ENCODE results near the gene AVPI1. TPM values are rescaled to one million over a fixed set of nuclear protein-coding genes. Genes with fewer than 3 reads are reported as not detected.

Gene AVPI1
- total RNA-seq, 2 donors from 2014 or later: 1.8 to 5.3 TPM

DNA sequence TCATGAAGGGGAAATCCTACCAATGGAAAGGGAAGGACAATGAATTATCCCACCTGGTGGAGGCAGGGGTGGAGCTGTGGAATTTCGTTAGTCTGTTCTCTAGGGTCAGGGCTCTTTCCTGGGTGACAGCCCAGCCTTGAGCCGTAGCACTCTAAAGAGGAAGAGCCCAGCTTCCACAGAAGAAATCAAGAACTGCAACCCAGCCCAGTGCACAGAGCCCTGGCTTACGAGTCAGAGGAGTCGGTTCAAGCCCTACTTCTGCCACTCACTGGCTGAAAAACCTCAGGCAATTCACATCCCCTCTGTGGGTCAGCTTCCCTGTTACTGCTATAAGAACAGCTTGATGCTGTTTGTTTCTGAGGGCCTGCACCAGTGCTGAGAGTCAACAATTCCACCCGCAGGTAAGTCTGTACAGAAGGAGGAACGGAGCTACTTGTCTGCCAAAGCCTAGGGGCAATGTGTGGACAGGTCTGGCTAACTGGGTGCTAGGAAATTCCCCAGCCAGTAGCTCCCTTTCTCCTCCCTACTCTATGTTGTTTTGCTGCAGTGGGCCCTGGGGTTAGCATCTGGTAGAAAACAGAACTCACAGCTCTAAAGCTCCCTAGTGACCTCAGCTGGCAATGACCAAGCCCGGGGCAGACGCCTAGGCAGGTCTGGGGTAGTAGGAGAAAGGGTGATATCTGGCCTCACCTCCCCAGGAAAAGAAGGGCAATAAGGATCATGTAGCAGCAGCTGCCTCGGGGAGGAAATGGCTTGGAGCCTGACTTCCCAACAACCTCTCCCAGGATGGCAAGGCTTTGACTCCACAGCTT, 3.3 kb downstream of the AVPI1 start:
- no peaks in the 10 kb centered on the region for H3K9me3 Mint-ChIP-seq
- ATAC-seq (replicated peaks in 1 of 2) (no peak), DNase-seq (no peak)
- H3K27ac Mint-ChIP-seq: no peak overlapping the region
- H3K4me3 Mint-ChIP-seq: no peak overlapping the region
- no peaks in the 10 kb centered on the region for H3K36me3 Mint-ChIP-seq (ENCODE audit: insufficient read depth in 2 of 2)
- no peaks in the 10 kb centered on the region for H3K27me3 Mint-ChIP-seq (ENCODE audit: low read depth)
- peaks cover 16% of the 10 kb centered on the region for H3K4me1 Mint-ChIP-seq (ENCODE audit: low read depth)

DNA sequence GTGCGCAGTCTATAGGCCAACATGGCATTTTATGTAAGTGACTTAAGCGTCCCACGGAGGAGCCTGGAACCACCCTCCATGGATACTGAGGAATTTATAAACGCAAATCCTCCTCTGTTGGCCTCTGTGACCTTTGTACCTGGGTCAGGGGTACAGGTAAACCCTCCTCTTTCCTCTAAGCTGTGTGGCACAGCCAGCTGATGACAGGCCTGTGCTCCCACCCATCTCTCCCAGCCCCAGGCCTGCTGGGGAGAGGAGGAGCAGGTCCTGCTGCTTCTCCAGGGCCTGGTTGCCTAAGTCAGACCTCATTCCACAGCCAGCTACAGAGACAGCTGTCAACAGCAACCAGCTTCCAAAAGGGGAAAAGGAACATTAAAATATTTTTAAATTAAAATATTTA, 5.0 kb downstream of the AVPI1 start:
- Mint-ChIP-seq H3K36me3 (ENCODE audit: insufficient read depth in 2 of 2) (no peaks in the 10 kb centered on the region), H3K4me1 (ENCODE audit: low read depth) (peaks cover 8% of the 10 kb centered on the region), H3K9me3 (no peaks in the 10 kb centered on the region), H3K4me3 (no peak overlapping the region), H3K27ac (no peak overlapping the region), H3K27me3 (ENCODE audit: low read depth) (no peaks in the 10 kb centered on the region)
- no peak for DNase-seq
- ATAC-seq (replicated peaks in 1 of 2): no peak

DNA sequence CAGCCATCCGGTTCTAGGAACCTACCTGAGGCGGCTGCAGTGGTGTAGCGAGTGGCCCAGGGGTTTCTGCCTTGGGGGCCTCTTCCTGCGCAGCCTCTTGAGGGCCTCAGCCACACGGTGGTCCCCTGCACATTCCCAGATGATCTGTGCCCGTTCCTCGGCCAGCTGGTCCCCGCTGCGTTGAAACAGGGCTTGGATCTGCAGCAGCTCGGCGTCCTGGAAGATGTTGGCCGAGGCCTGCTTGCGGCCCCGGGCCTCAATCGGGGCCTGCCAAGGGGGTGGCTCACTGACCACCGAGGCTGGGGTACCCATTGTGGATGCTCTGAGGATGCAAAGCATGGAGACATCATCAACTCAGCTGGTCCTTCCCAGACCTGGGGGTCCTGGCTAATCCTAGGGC, 7.4 kb downstream of the AVPI1 start:
- no peak overlapping the region for H3K27ac Mint-ChIP-seq
- no peak for DNase-seq
- no peak overlapping the region for H3K4me3 Mint-ChIP-seq
- H3K36me3 Mint-ChIP-seq (ENCODE audit: insufficient read depth in 2 of 2): no peaks in the 10 kb centered on the region
- H3K4me1 Mint-ChIP-seq (ENCODE audit: low read depth): peaks cover 5% of the 10 kb centered on the region
- H3K9me3 Mint-ChIP-seq: no peaks in the 10 kb centered on the region
- no peaks in the 10 kb centered on the region for H3K27me3 Mint-ChIP-seq (ENCODE audit: low read depth)
- ATAC-seq (replicated peaks in 1 of 2): no peak

DNA sequence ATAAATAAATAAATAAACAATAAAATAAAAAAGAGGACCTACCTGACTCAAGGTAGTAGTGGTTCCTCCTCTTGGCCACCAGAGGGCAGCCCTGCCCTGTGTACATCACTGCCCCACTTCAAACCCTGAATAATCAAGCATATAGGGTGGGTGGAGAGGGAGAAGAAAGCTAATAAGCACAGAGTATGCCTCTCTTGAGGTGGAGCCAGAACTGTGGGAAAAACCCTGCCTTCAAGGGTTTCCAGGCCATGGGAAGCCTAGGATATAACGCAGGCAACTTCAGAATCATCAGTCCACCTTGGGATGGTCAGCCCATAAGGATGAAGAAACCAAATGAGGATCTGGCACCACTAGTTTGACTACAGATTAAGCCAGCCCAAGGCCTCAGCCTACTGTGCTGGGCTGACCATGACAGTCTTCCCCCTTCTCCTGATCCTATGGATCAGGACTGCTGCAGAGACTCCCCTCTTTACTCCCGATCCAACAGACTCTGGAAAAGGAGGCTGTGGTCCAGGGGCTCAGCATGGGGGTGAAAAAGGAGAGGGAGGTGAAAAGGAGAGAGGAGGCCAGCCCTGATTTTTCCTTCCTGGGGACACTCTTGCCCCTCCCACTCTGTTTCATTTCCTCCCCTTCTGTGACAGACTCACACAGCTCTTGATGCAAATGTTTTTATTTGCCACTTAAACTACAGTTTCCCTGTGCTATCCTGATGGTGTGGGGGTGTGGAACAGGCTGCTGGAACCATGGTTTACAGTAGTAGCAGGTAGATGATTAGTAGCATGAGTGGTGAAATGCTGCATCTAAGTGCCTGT, 10.1 kb downstream of the AVPI1 start:
- ATAC-seq (replicated peaks in 1 of 2) (peak; percentile 68 to 77), DNase-seq (peak; percentile 32 to 44)
- Mint-ChIP-seq H3K27me3 (ENCODE audit: low read depth) (no peaks in the 10 kb centered on the region), H3K36me3 (ENCODE audit: insufficient read depth in 2 of 2) (no peaks in the 10 kb centered on the region), H3K9me3 (no peaks in the 10 kb centered on the region), H3K4me3 (no peak overlapping the region), H3K27ac (no peak overlapping the region), H3K4me1 (ENCODE audit: low read depth) (peaks cover 15% of the 10 kb centered on the region)

DNA sequence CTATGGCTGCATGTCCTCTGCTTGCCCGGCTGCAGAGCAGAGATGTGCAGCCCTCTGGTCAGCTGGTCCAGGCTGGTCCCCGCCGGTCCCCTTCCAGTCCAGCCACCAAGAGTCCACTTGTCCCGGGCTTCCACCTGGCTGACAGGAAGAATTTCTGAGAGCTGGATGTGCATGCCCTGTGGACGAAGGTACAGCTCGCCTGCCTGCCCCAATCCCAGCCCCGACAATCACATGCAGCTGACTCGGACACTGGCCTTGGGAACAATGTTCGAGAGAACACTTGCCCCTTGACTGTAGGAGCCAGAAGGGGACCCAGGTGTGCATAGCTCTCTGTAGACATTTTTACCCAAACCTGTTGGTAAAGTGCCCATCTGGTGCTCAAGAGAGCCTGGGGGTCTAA, 11.8 kb downstream of the AVPI1 start:
- H3K36me3 Mint-ChIP-seq (ENCODE audit: insufficient read depth in 2 of 2): no peaks in the 10 kb centered on the region
- DNase-seq (no peak), ATAC-seq (replicated peaks in 1 of 2) (no peak)
- no peak overlapping the region for H3K27ac Mint-ChIP-seq
- no peaks in the 10 kb centered on the region for H3K27me3 Mint-ChIP-seq (ENCODE audit: low read depth)
- peaks cover 15% of the 10 kb centered on the region for H3K4me1 Mint-ChIP-seq (ENCODE audit: low read depth)
- H3K9me3 Mint-ChIP-seq: no peaks in the 10 kb centered on the region
- H3K4me3 Mint-ChIP-seq: no peak overlapping the region

DNA sequence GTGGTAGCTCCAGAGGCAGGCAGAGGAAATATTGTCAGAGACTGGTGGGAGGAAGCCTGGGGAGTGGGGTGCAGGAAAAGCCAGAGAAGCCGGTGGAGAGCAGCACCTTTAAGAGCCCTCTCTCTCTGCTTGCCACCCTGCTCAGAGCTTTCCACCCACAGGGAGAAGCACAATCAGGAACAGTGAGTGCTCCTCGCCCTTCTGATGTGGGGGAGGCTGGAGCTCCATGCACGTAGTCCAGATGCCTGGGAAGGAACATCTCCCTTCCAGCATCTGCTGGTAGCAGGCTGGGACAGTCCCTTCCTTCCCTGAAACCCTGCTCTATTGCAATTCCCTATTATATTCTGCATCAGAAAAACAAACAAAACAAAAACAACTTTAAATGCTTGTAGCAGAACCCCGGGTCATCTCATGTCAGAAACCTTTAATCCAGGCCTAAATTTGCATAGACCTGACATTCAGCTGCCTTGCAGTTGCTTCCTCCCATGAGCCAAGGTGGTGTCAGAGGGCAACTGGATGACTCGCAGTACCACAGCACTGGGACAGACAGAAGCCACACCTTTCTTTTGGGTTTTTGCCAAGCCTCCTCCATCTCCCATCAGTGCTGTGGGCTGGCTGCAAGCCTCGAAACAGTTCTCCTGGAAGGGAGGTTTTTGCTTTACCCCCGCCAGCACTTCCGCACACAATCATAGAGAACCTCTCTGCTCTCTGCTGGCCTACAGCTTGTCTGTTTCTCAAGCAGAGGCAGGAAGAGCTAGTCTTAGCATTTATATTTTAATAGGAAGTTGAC, 13.1 kb downstream of the AVPI1 start:
- Mint-ChIP-seq H3K9me3 (no peaks in the 10 kb centered on the region), H3K4me1 (ENCODE audit: low read depth) (peaks cover 15% of the 10 kb centered on the region), H3K4me3 (no peak overlapping the region), H3K36me3 (ENCODE audit: insufficient read depth in 2 of 2) (no peaks in the 10 kb centered on the region), H3K27me3 (ENCODE audit: low read depth) (no peaks in the 10 kb centered on the region), H3K27ac (no peak overlapping the region)
- DNase-seq (peak; percentile 31 to 52), ATAC-seq (replicated peaks in 1 of 2) (peak; percentile 79 to 86)

DNA sequence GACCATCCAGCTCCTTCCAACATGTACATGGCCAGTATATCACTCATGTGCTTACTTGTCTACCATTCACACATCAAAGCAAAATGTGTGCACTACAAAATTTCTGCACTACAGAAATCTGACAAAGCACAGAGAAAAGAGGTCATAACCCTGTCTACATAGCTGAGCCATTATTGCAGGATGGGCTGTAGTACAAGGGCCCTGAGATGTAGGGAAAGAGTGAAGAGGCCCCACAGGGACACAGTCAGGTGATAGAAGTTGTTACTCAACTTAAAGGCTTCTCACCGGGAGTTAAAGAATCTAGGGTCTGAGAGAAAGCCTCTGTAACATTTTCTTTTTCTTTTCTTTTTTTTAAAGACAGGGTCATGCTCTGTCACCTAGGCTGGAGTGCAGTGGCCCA, 17.5 kb downstream of the AVPI1 start:
- Mint-ChIP-seq H3K27me3 (ENCODE audit: low read depth) (no peaks in the 10 kb centered on the region), H3K9me3 (no peaks in the 10 kb centered on the region), H3K36me3 (ENCODE audit: insufficient read depth in 2 of 2) (peaks cover 0 to 6% of the 10 kb centered on the region in 2 donors), H3K27ac (no peak overlapping the region), H3K4me1 (ENCODE audit: low read depth) (peaks cover 10% of the 10 kb centered on the region), H3K4me3 (no peak overlapping the region)
- ATAC-seq (replicated peaks in 1 of 2): no peak
- no peak for DNase-seq

DNA sequence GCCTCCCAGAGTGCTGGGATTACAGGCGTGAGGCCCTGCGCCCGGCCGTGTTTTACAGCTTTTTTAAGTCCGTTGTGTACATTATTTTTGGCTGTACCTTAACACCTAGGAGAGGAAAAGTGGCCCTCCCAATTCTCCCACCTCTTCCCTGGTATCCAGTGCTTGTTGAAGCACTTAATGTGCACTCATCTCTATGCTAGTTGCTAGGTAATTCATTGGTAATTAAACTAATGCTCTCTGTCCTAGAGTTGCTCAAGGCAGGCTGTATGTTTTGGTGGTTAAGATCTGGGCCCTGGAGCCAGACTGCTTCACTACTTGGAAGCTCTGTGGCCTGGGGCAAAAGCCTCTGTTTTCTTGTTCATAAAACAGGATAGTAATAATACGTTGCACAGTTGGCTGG, 19.6 kb downstream of the AVPI1 start:
- Mint-ChIP-seq H3K27ac (no peak overlapping the region), H3K9me3 (no peaks in the 10 kb centered on the region), H3K4me3 (no peak overlapping the region), H3K36me3 (ENCODE audit: insufficient read depth in 2 of 2) (peaks cover 0 to 10% of the 10 kb centered on the region in 2 donors), H3K4me1 (ENCODE audit: low read depth) (no peaks in the 10 kb centered on the region), H3K27me3 (ENCODE audit: low read depth) (no peaks in the 10 kb centered on the region)
- DNase-seq: no peak
- no peak for ATAC-seq (replicated peaks in 1 of 2)

DNA sequence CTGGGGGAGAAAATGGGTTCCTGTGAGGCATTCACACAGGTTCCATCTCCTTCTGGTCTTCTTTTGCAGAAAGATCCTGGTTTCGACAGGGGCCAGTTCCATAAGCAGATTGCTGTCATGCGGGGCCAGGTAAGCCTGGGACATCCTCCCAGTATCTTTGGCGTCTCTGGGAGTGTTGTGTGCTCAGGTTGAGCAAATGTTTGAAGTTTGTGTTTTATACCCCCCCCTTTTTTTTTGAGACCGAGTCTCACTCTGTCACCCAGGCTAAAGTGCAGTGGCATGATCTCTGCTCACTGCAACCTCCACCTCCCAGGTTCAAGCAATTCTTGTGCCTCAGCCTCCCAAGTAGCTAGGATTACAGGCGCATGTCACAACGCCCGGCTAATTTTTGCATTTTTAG, 20.0 kb downstream of the AVPI1 start:
- no peaks in the 10 kb centered on the region for H3K27me3 Mint-ChIP-seq (ENCODE audit: low read depth)
- DNase-seq (no peak), ATAC-seq (replicated peaks in 1 of 2) (no peak)
- H3K9me3 Mint-ChIP-seq: no peaks in the 10 kb centered on the region
- H3K4me3 Mint-ChIP-seq: no peak overlapping the region
- no peak overlapping the region for H3K27ac Mint-ChIP-seq
- H3K36me3 Mint-ChIP-seq (ENCODE audit: insufficient read depth in 2 of 2): peaks cover 0 to 12% of the 10 kb centered on the region in 2 donors
- no peaks in the 10 kb centered on the region for H3K4me1 Mint-ChIP-seq (ENCODE audit: low read depth)

DNA sequence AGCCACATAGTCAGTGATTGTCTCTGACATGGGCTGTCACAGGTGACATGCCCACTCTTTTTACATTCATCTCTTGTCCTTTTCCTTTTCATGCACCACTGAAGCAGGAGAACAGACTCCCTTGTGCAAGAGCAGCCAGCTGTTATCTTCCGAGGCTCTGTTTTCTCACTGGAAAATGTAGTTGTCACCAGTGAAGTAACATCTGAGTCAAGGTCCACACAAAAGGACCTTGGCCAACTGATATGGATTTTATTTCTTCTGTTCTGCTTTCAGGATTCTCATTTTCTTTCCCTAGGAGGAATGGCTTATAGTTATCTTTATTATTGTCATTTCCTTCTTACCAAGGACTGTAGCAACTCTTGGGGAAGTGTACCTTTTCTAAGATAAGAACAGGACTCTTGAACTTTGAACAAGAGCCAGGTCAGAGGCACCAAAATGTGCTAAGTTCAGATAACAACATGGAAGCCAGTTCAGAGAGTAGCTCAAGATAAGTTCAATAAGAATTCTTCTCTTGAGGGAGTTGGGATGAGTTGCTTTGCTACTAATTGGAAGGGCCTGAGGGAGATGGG, 22.7 kb downstream of the AVPI1 start:
- Mint-ChIP-seq H3K4me3 (no peak overlapping the region), H3K27ac (peak overlapping the region; percentile 11), H3K9me3 (no peaks in the 10 kb centered on the region), H3K4me1 (ENCODE audit: low read depth) (no peaks in the 10 kb centered on the region), H3K36me3 (ENCODE audit: insufficient read depth in 2 of 2) (peaks cover 0 to 12% of the 10 kb centered on the region in 2 donors), H3K27me3 (ENCODE audit: low read depth) (no peaks in the 10 kb centered on the region)
- ATAC-seq (replicated peaks in 1 of 2): no peak
- no peak for DNase-seq

DNA sequence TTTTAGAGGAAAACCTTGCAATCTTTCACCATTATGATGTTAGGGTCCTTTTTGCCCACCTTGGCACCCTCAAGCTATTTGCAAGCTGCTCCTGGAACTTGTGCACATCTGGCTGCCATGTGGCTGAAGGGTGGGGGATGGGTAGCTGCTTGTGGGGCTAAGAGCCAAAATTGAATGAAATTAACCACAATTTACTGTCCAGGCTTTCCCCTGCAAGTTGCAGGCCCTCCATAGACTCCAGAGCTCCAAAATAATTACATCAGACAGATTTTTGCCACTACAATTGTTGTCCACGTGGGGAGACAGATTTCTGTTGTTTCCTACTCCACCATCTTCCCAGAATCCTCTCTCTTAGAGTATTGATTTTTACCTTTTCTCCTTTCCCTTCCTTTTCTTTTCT, 27.5 kb downstream of the AVPI1 start:
- Mint-ChIP-seq H3K27me3 (ENCODE audit: low read depth) (no peaks in the 10 kb centered on the region), H3K36me3 (ENCODE audit: insufficient read depth in 2 of 2) (peaks cover 0 to 18% of the 10 kb centered on the region in 2 donors), H3K27ac (no peak overlapping the region), H3K4me1 (ENCODE audit: low read depth) (no peaks in the 10 kb centered on the region), H3K4me3 (no peak overlapping the region), H3K9me3 (no peaks in the 10 kb centered on the region)
- ATAC-seq (replicated peaks in 1 of 2): no peak
- no peak for DNase-seq

DNA sequence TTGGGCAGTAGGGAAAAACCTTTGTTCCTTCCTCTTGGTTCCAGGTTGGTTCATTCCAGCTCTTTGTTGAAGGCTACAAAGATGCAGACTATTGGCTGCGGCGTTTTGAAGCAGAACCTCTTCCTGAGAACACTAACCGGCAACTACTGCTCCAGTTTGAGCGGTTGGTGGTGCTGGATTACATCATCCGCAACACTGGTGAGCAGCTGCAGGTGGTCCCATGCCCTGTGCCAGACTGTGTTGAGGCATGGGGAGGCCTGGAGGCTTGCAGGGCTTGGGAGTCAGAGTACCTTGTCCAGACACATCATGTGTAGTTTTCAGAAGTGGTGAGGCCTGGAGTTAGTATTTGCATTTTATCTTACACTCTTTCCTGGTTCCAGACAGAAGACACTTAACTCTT, 30.3 kb downstream of the AVPI1 start:
- Mint-ChIP-seq H3K4me1 (ENCODE audit: low read depth) (no peaks in the 10 kb centered on the region), H3K27ac (no peak overlapping the region), H3K27me3 (ENCODE audit: low read depth) (no peaks in the 10 kb centered on the region), H3K9me3 (no peaks in the 10 kb centered on the region), H3K36me3 (ENCODE audit: insufficient read depth in 2 of 2) (peaks cover 0 to 16% of the 10 kb centered on the region in 2 donors), H3K4me3 (no peak overlapping the region)
- DNase-seq (no peak), ATAC-seq (replicated peaks in 1 of 2) (no peak)

DNA sequence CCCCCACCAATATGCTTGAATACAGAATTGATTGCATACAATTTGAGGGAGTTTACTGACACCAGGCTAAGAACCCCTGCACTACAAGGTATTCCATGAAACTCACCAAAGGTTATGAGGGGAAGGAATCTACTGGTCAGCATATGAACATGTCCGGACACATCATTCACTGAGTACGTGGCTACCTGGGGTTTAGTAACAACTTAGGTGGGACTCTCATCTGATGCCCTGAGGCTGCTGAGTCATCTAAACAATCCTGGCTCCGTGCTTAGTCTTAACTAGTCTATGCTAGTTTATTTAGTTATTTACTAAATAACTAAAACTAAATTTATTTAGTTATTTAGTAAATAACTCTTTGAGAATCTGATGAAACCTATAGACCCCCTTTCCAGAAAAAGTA, 35.3 kb downstream of the AVPI1 start:
- no peak for ATAC-seq (replicated peaks in 1 of 2)
- no peak overlapping the region for H3K27ac Mint-ChIP-seq
- H3K4me3 Mint-ChIP-seq: no peak overlapping the region
- no peaks in the 10 kb centered on the region for H3K27me3 Mint-ChIP-seq (ENCODE audit: low read depth)
- no peak for DNase-seq
- peaks cover 0 to 6% of the 10 kb centered on the region in 2 donors for H3K36me3 Mint-ChIP-seq (ENCODE audit: insufficient read depth in 2 of 2)
- H3K4me1 Mint-ChIP-seq (ENCODE audit: low read depth): peaks cover 11% of the 10 kb centered on the region
- H3K9me3 Mint-ChIP-seq: no peaks in the 10 kb centered on the region

Measured in activated T-cell treated with anti-CD3 and anti-CD28 coated beads, Interleukin-2, amount 50 U/mL, for 72 hours (primary cell).